GM21528 (cell line): Measurements from ENCODE around the gene KAT8.

ENCODE experiments used
- ATAC-seq: cut with Tn5 transposase; IDR thresholded peaks from one replicate; pipeline ENCODE4 v1.9.1; 2021; ENCODE audit warnings: mild to moderate bottlenecking, moderate library complexity; ENCODE audit not compliant: unreplicated experiment, low FRiP score

Gene KAT8

GRCh38 chr16:31117384-31118222 is at the start of gene KAT8:
KAT8 (plus strand) TSS chr16:31117664; CDS start chr16:31117682, 18 bp downstream.
- peak; percentile 86 for ATAC-seq

DNA sequence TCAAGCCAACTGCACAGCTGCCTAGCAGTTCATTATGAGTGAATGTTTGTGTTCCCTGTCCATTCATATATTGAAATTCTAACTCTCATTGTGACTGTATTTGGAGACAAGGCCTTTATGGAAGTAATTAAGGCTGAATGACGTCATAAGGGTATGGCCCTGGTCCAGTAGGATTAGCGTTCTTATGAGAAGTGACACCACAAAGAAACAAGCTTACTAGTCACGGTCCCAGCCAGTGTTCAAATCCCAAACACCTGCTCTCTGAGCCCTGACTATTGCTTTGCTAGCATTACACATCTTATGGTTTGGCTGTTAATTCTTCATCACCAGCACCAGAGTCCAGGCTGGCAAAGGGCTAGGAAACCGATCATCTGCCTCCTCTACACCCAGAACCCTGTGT is 45.6 kb upstream of the KAT8 start:
- ATAC-seq: no peak

GRCh38 chr16:31072540-31073141 is 44.8 kb upstream of the KAT8 start:
- peak; percentile 10 for ATAC-seq

DNA sequence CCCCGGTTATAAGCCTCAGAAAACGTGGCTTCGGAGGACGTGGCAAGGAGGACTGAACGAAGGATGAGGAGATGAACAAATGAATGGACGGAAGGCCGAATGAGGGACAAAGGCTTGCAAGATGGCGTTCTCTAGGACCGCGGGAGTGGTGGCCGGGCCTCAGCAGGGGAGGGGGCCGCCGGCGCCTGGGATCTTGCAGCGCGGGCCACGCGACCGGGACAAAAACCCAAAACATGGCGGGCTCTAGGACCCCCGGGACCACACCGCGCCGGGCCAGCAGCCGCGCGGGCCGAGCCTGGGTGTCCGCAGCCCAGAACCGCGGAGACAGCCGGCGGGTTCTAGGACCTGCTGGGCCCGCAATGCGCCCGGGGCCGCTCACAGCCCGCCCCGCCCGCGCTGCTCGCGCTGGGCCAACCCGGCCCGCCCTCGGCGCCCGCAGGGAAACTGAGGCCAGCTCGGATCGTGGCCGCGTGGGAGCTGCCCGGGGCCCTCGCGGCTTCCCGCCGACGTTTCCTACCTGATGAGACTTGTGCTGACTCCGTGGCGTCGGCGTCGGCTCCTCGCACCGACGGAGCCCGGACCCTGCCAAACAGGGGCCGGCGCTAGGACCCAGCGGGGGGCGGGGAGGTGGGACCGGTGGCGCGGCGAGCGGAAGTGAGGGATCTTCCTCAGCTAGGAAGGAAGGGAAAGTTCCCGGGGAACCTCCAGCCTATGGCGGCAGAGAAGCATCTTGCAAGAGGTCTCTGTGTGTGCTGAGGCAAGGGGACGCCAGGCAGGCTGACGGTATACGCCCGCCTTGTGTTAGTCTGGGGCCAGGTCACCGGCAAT is 44.1 kb upstream of the KAT8 start:
- ATAC-seq: peak; percentile 54

DNA sequence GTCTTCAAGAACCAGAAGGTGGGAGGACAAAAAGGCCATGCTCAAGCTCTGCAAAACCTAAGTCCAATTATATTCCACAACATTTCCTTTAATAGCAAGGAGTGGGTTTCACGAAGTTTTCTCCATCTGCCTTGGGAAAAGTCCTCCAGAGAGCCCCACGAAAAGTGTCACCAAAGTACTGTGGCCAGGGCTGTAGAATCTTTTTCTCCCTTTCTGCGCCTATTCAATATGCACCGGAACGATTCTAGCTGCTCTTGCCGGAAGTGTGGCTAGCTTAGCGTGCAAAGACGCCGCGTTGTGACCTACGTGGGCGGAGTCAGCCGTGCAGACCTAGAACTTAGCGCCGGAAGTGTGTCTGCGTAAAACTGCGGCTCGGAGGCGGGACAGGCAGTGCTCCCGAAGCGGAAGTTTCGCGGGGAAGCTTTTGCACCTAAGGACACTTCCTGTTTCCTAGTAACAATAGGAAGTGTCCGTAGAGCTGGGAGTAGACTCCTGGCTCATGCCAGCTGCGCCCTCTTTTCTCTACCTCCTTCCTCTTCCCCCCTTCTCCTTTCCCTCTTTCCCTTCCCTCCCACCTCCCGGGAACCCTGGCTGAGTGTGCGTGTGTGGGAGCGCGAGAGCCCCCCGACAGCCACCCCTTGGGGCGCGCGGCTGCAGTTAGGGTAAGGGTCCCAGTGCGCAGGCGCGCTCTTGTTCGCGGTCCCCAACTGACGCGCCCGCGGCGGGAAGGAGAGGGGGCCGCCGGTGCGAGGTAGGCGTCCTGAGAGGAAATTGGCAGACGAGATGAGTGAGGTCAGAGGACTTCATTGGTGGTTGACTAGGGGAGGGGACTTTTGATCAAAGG is 43.3 kb upstream of the KAT8 start, which contains the start of the genes ZNF646 and ZNF668:
Gene ZNF646 (plus strand): TSS at position 453 of the 844 bp plus-strand sequence. CDS start 1,903 bp downstream, outside the sequence.
Gene ZNF668 (minus strand): TSS at position 271 of the 844 bp plus-strand sequence. CDS start 9,781 bp downstream, outside the sequence.
- peak; percentile 73 for ATAC-seq

DNA sequence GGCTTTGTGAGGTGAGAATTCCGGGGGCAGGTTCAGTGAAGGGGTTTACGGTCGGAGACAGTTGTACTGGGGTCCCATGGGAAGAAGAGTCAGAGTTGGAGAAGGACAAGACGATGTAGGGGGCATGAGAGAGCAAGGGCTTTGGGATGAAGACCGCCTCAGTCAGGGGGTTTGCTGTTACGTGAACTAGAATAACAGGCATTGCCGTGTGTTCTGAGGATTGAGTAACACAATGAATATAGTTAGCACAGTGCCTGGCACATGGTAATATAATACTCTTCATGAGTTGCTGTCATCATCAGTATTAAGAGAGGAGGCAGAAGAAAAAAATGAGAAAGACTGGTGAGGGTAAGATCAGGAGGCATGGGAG is 42.7 kb upstream of the KAT8 start:
- no peak for ATAC-seq

GRCh38 chr16:31076319-31076718 is 41.1 kb upstream of the KAT8 start:
- ATAC-seq: no peak

GRCh38 chr16:31077024-31077423 is 40.4 kb upstream of the KAT8 start:
- no peak for ATAC-seq

- no peak for ATAC-seq
Measured at GRCh38 chr16:31077592-31078396, 39.7 kb upstream of the KAT8 start.

- no peak for ATAC-seq
Measured at GRCh38 chr16:31078597-31079341, 38.7 kb upstream of the KAT8 start.

DNA sequence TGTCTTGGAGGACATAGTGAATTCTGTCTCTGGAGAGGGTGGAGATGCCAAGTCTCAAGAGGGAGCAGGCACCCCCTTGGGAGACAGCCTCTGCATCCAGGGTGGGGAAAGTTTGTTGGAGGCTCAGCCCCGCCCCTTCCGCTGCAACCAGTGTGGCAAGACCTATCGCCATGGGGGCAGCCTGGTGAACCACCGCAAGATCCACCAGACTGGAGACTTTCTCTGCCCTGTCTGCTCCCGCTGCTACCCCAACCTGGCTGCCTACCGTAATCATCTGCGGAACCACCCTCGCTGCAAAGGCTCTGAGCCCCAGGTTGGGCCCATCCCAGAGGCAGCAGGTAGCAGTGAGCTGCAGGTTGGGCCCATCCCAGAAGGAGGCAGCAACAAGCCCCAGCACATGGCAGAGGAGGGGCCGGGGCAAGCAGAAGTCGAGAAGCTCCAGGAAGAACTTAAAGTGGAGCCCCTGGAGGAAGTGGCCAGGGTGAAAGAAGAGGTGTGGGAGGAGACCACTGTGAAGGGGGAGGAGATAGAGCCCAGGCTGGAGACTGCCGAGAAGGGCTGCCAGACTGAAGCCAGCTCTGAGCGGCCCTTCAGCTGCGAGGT is 38.0 kb upstream of the KAT8 start:
- ATAC-seq: no peak

GRCh38 chr16:31080035-31080629 is 37.3 kb upstream of the KAT8 start:
- ATAC-seq: no peak

GRCh38 chr16:31080756-31081419 is 36.6 kb upstream of the KAT8 start:
- no peak for ATAC-seq

GRCh38 chr16:31081428-31082351 is 35.8 kb upstream of the KAT8 start:
- no peak for ATAC-seq

DNA sequence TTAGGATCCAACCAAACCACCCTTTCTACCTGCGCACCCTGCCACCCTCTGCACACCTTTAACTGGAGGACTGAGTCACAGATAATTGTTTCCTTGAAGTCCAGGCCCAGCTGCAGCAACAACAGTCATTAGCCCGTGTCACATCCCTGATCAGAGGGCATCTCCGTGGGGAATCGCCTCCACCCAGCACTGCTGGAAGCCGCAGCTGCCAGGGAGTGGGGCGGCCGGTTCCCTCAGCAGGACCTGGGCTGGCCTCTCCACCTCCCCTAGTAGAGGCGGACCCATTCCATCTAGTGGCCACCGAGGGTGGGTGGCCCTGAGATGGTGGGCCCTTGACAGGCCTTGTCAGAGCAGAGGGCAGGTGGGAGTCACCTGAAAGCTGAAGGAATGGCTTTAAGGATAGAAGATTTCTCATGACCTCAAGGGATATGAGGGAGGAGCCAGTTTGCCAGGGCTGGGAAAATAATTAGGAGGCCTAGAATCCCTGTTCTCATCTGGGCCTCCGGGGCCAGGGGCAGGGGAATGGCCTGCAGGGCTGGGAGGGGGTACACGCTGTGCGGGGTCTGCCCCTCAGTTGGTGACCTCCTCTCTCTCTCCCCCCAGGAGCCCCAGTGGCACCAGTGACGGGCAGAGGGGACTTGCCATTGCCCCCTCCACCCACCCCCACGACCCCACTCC is 35.0 kb upstream of the KAT8 start:
- ATAC-seq: no peak

GRCh38 chr16:31083081-31083480 is 34.4 kb upstream of the KAT8 start:
- ATAC-seq: no peak
